Measurements from ENCODE around the gene RTKN2.

The RTKN2 gene

GRCh38 chr10:62261666-62262065, 7.0 kb downstream of the RTKN2 start:
- no peak overlapping the region for H3K4me3 ChIP-seq (ENCODE audit: low read depth, low read length)
- no peak for TF ChIP-seq CTCF (IDR thresholded peaks at IDR 0.05; ENCODE audit: borderline replicate concordance, insufficient read depth, low read depth, low read length)

- TF ChIP-seq CTCF (IDR thresholded peaks at IDR 0.05; ENCODE audit: borderline replicate concordance, insufficient read depth, low read depth, low read length), result no peak
- H3K4me3 ChIP-seq (ENCODE audit: low read depth, low read length), result no peak overlapping the region
Measured at GRCh38 chr10:62259998-62260397, 8.6 kb downstream of the RTKN2 start.

GRCh38 chr10:62259456-62259855, 9.2 kb downstream of the RTKN2 start:
- no peak for TF ChIP-seq CTCF (IDR thresholded peaks at IDR 0.05; ENCODE audit: borderline replicate concordance, insufficient read depth, low read depth, low read length)
- H3K4me3 ChIP-seq (ENCODE audit: low read depth, low read length), result no peak overlapping the region

- no peak overlapping the region for H3K4me3 ChIP-seq (ENCODE audit: low read depth, low read length)
- no peak for TF ChIP-seq CTCF (IDR thresholded peaks at IDR 0.05; ENCODE audit: borderline replicate concordance, insufficient read depth, low read depth, low read length)
Measured at GRCh38 chr10:62258926-62259325, 9.7 kb downstream of the RTKN2 start.

- H3K4me3 ChIP-seq (ENCODE audit: low read depth, low read length), result no peak overlapping the region
- TF ChIP-seq CTCF (IDR thresholded peaks at IDR 0.05; ENCODE audit: borderline replicate concordance, insufficient read depth, low read depth, low read length), result no peak
Measured at GRCh38 chr10:62253704-62254103, 14.9 kb downstream of the RTKN2 start.

GRCh38 chr10:62252051-62252450, 16.6 kb downstream of the RTKN2 start:
- TF ChIP-seq CTCF (IDR thresholded peaks at IDR 0.05; ENCODE audit: borderline replicate concordance, insufficient read depth, low read depth, low read length), result no peak
- H3K4me3 ChIP-seq (ENCODE audit: low read depth, low read length), result no peak overlapping the region

- H3K4me3 ChIP-seq (ENCODE audit: low read depth, low read length), result no peak overlapping the region
- no peak for TF ChIP-seq CTCF (IDR thresholded peaks at IDR 0.05; ENCODE audit: borderline replicate concordance, insufficient read depth, low read depth, low read length)
Measured at GRCh38 chr10:62250594-62251198, 17.9 kb downstream of the RTKN2 start.

Measured in GM12875 (cell line).